ENCODE measurements around the gene SLC29A3. TPM values are rescaled to one million over a fixed set of nuclear protein-coding genes. Genes with fewer than 3 reads are reported as not detected.

SLC29A3 gene
- polyA plus RNA-seq, 3 donors: 9.7 to 28.4 (median 16.6) TPM

GRCh38 chr10:71388583-71389310 is 69.7 kb downstream of the SLC29A3 start:
- Histone ChIP-seq H3K79me2 (ENCODE audit: insufficient read depth, low read length) (no peaks in the 10 kb centered on the region), H3K4me1 (ENCODE audit: control insufficient read depth in 1 of 2, insufficient read depth in 2 of 2, low read length in 2 of 2) (peaks cover 6 to 8% of the 10 kb centered on the region in 2 donors), H2AFZ (ENCODE audit: insufficient read depth, low read depth, low read length, poor library complexity, severe bottlenecking) (no peak overlapping the region), H3K27ac (ENCODE audit: low read depth in 1 of 2, low read length in 2 of 2) (no peak overlapping the region), H3K4me2 (replicated peaks; ENCODE audit: extremely low read depth, low read length, poor library complexity, severe bottlenecking) (no peak overlapping the region), H3K9ac (ENCODE audit: insufficient read depth, low read length, poor library complexity, severe bottlenecking) (no peak overlapping the region), H3K4me3 (replicated peaks in 1 of 3; ENCODE audit: low read depth in 2 of 3, low read length in 3 of 3) (no peak overlapping the region), H4K20me1 (ENCODE audit: insufficient read depth, low read length) (no peaks in the 10 kb centered on the region), H3K27me3 (ENCODE audit: control insufficient read depth in 2 of 2, insufficient read depth in 2 of 2, low read length in 2 of 2) (peaks cover 0 to 6% of the 10 kb centered on the region in 2 donors), H3K9me3 (replicated peaks in 1 of 2; ENCODE audit: control insufficient read depth in 1 of 2, insufficient read depth in 1 of 2, low read length in 2 of 2) (no peaks in the 10 kb centered on the region), H3K36me3 (replicated peaks in 1 of 2; ENCODE audit: control insufficient read depth in 1 of 2, insufficient read depth in 2 of 2, low read length in 2 of 2) (no peaks in the 10 kb centered on the region)
- no peak for DNase-seq
- Mint-ChIP-seq H3K9me3 (no peaks in the 10 kb centered on the region), H3K36me3 (no peaks in the 10 kb centered on the region), H3K4me3 (no peak overlapping the region), H3K27me3 (ENCODE audit: low read depth in 3 of 3) (peaks cover 10 to 18% (median 15%) of the 10 kb centered on the region in 3 donors), H3K4me1 (peaks cover 5% of the 10 kb centered on the region), H3K27ac (no peak overlapping the region)
- whole genome bisulfite sequencing (ENCODE audit: insufficient coverage): 94% methylated on average over 7 of the region's 8 CpGs
- intact Hi-C loops (cut with micrococcal nuclease): loop anchor here (5.0 to 10.0 kb wide), 3 partner anchors 184 to 314 kb away; no protein-coding TSS in a partner anchor
- no peak for TF ChIP-seq CTCF (IDR thresholded peaks at IDR 0.05)

GRCh38 chr10:71389768-71390460 is 70.9 kb downstream of the SLC29A3 start:
- Histone ChIP-seq H3K79me2 (ENCODE audit: insufficient read depth, low read length) (no peaks in the 10 kb centered on the region), H3K4me2 (replicated peaks; ENCODE audit: extremely low read depth, low read length, poor library complexity, severe bottlenecking) (no peak overlapping the region), H4K20me1 (ENCODE audit: insufficient read depth, low read length) (no peaks in the 10 kb centered on the region), H3K4me3 (replicated peaks in 1 of 3; ENCODE audit: low read depth in 2 of 3, low read length in 3 of 3) (no peak overlapping the region), H3K4me1 (ENCODE audit: control insufficient read depth in 1 of 2, insufficient read depth in 2 of 2, low read length in 2 of 2) (no peaks in the 10 kb centered on the region), H2AFZ (ENCODE audit: insufficient read depth, low read depth, low read length, poor library complexity, severe bottlenecking) (peak overlapping the region; percentile 13), H3K27me3 (ENCODE audit: control insufficient read depth in 2 of 2, insufficient read depth in 2 of 2, low read length in 2 of 2) (peaks cover 0 to 8% of the 10 kb centered on the region in 2 donors), H3K9ac (ENCODE audit: insufficient read depth, low read length, poor library complexity, severe bottlenecking) (no peak overlapping the region), H3K36me3 (replicated peaks in 1 of 2; ENCODE audit: control insufficient read depth in 1 of 2, insufficient read depth in 2 of 2, low read length in 2 of 2) (no peaks in the 10 kb centered on the region), H3K9me3 (replicated peaks in 1 of 2; ENCODE audit: control insufficient read depth in 1 of 2, insufficient read depth in 1 of 2, low read length in 2 of 2) (no peaks in the 10 kb centered on the region), H3K27ac (ENCODE audit: low read depth in 1 of 2, low read length in 2 of 2) (no peak overlapping the region)
- H3K36me3 Mint-ChIP-seq: no peaks in the 10 kb centered on the region
- no peak for TF ChIP-seq CTCF (IDR thresholded peaks at IDR 0.05)
- WGBS (ENCODE audit: insufficient coverage): 89% methylated on average over 10 of the region's 14 CpGs
- DNase-seq: no peak
- H3K4me1 Mint-ChIP-seq: peaks cover 5% of the 10 kb centered on the region
- no peak overlapping the region for H3K27ac Mint-ChIP-seq
- H3K4me3 Mint-ChIP-seq: no peak overlapping the region
- peaks cover 15 to 20% (median 18%) of the 10 kb centered on the region in 3 donors for H3K27me3 Mint-ChIP-seq (ENCODE audit: low read depth in 3 of 3)
- intact Hi-C loops (cut with micrococcal nuclease): loop anchor here (5.0 to 10.0 kb wide), 4 partner anchors 182 to 317 kb away; no protein-coding TSS in a partner anchor
- H3K9me3 Mint-ChIP-seq: no peaks in the 10 kb centered on the region

Data from CD14-positive monocyte (primary cell).